ENCODE results near the gene CFAP161.

Gene CFAP161

GRCh38 chr15:81195339-81195864, 61.3 kb downstream of the CFAP161 start:
- TF ChIP-seq TAF1 (IDR thresholded peaks at IDR 0.05; ENCODE audit: borderline replicate concordance, insufficient read depth, low read length), result no peak
- no peak for TF ChIP-seq REST (IDR thresholded peaks at IDR 0.05; ENCODE audit: insufficient read depth in 1 of 2, low read depth in 2 of 2, low read length in 2 of 2)
- TF ChIP-seq POLR2AphosphoS5 (IDR thresholded peaks at IDR 0.05; ENCODE audit: low read depth, low read length), result no peak
- no peak for TF ChIP-seq SIN3A (IDR thresholded peaks at IDR 0.05; ENCODE audit: borderline replicate concordance, insufficient read depth, low read length)
- TF ChIP-seq FOXP2 (optimal IDR thresholded peaks at IDR 0.05; ENCODE audit: borderline replicate concordance, extremely low read depth, extremely low read length, insufficient read depth), result no peak

GRCh38 chr15:81196576-81197254, 62.6 kb downstream of the CFAP161 start, which contains the start of gene IL16:
Gene IL16, plus strand, starts transcription at chr15:81196879. Its CDS starts 28,521 bp downstream, at chr15:81225400.
- TF ChIP-seq TAF1 (IDR thresholded peaks at IDR 0.05; ENCODE audit: borderline replicate concordance, insufficient read depth, low read length), result no peak
- no peak for TF ChIP-seq POLR2AphosphoS5 (IDR thresholded peaks at IDR 0.05; ENCODE audit: low read depth, low read length)
- no peak for TF ChIP-seq SIN3A (IDR thresholded peaks at IDR 0.05; ENCODE audit: borderline replicate concordance, insufficient read depth, low read length)
- no peak for TF ChIP-seq FOXP2 (optimal IDR thresholded peaks at IDR 0.05; ENCODE audit: borderline replicate concordance, extremely low read depth, extremely low read length, insufficient read depth)
- TF ChIP-seq REST (IDR thresholded peaks at IDR 0.05; ENCODE audit: insufficient read depth in 1 of 2, low read depth in 2 of 2, low read length in 2 of 2), result no peak

GRCh38 chr15:81197255-81197630, 63.2 kb downstream of the CFAP161 start:
- no peak for TF ChIP-seq REST (IDR thresholded peaks at IDR 0.05; ENCODE audit: insufficient read depth in 1 of 2, low read depth in 2 of 2, low read length in 2 of 2)
- TF ChIP-seq POLR2AphosphoS5 (IDR thresholded peaks at IDR 0.05; ENCODE audit: low read depth, low read length), result no peak
- TF ChIP-seq FOXP2 (optimal IDR thresholded peaks at IDR 0.05; ENCODE audit: borderline replicate concordance, extremely low read depth, extremely low read length, insufficient read depth), result no peak
- no peak for TF ChIP-seq SIN3A (IDR thresholded peaks at IDR 0.05; ENCODE audit: borderline replicate concordance, insufficient read depth, low read length)
- TF ChIP-seq TAF1 (IDR thresholded peaks at IDR 0.05; ENCODE audit: borderline replicate concordance, insufficient read depth, low read length), result no peak

DNA sequence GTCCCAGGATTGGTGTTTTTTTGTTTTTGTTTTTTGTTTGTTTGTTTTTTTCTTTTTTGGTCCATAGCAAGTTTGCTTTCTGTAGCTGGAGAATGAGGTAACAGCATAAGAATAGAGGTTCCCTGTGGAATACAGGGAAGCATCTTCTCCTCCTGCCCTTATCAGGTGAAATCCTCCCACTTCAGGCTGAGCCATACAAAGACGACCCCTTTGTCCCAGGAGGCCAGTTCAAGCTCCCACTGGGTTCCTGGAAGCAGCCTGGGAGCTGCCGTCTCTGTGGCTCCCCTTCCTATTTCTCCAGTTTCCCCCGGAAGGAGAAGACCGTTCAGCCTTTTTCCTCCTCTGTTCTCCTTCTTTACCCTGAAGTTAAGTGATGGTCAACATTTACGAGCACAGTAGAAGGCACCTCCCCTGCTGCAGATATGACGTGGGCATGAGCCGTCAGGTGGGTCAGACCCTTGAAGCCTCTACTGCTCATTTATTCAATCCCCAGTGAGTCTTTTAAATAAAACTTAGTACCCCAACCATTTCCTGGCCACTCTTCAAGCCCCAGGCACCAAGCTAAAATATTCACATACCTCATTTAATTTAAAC, 63.7 kb downstream of the CFAP161 start:
- TF ChIP-seq SIN3A (IDR thresholded peaks at IDR 0.05; ENCODE audit: borderline replicate concordance, insufficient read depth, low read length) (no peak), TAF1 (IDR thresholded peaks at IDR 0.05; ENCODE audit: borderline replicate concordance, insufficient read depth, low read length) (no peak), FOXP2 (optimal IDR thresholded peaks at IDR 0.05; ENCODE audit: borderline replicate concordance, extremely low read depth, extremely low read length, insufficient read depth) (no peak), POLR2AphosphoS5 (IDR thresholded peaks at IDR 0.05; ENCODE audit: low read depth, low read length) (no peak), REST (IDR thresholded peaks at IDR 0.05; ENCODE audit: insufficient read depth in 1 of 2, low read depth in 2 of 2, low read length in 2 of 2) (no peak)
